Stomach smooth muscle (tissue), 2 donors: ENCODE data around the gene OAT.

Experiments
- H3K27ac ChIP-seq: one replicate; pipeline ENCODE4 v1.7.0; 2013; ENCODE audit warnings: mild to moderate bottlenecking, low read length, inconsistent platforms
- H3K27me3 ChIP-seq, 2 donors: one replicate each; pipeline ENCODE4 v1.7.0; 2013; ENCODE audit warnings: low read length in 2 of 2; ENCODE audit not compliant: insufficient read depth in 2 of 2, control insufficient read depth in 1 of 2
- H3K36me3 ChIP-seq, 2 donors: one replicate each; pipeline ENCODE4 v1.7.0; 2013; ENCODE audit warnings: low read length in 2 of 2; ENCODE audit not compliant: control insufficient read depth in 2 of 2, insufficient read depth in 2 of 2
- H3K4me1 ChIP-seq: one replicate; pipeline ENCODE4 v1.7.0; 2013; ENCODE audit warnings: low read length; ENCODE audit not compliant: control insufficient read depth, insufficient read depth
- H3K4me3 ChIP-seq, 2 donors: one replicate each; pipeline ENCODE4 v1.7.0; 2013; ENCODE audit warnings: low read length in 2 of 2
- H3K9ac ChIP-seq, 2 donors: one replicate each; pipeline ENCODE4 v1.7.0; 2013; ENCODE audit warnings: low read length in 2 of 2, mild to moderate bottlenecking in 1 of 2
- H3K9me3 ChIP-seq, 2 donors: one replicate each; pipeline ENCODE4 v1.7.0; 2013; ENCODE audit warnings: low read length in 2 of 2; ENCODE audit not compliant: control insufficient read depth in 2 of 2
- donor health status: healthy.
- donor health status: Pancreatic carcinoma.

Gene OAT

DNA sequence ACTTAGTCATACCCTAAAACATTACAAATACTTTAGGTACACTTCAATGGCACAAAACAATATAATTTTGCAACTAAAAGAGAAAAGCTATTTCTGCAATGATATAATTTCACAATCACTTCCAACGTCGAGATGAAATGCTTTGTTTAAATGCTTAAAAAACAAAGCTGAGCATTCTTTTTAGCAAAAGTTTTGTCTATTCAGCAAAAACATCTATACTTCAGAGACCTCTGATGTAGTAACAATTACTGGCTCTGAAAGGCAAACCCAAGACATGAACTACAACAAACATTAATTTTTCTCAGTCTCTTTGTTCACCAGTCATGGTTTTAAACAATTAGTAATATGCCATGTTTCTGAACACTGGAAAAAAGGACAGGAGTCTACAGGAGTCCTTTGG lies 16.4 kb downstream of the OAT start:
- H3K9ac ChIP-seq, result no peak overlapping the region
- no peaks in the 10 kb centered on the region for H3K9me3 ChIP-seq
- H3K27me3 ChIP-seq, result no peaks in the 10 kb centered on the region
- no peak overlapping the region for H3K27ac ChIP-seq
- H3K4me1 ChIP-seq, result no peaks in the 10 kb centered on the region
- no peak overlapping the region for H3K4me3 ChIP-seq
- H3K36me3 ChIP-seq, result peaks cover 54 to 56% of the 10 kb centered on the region in 2 donors

DNA sequence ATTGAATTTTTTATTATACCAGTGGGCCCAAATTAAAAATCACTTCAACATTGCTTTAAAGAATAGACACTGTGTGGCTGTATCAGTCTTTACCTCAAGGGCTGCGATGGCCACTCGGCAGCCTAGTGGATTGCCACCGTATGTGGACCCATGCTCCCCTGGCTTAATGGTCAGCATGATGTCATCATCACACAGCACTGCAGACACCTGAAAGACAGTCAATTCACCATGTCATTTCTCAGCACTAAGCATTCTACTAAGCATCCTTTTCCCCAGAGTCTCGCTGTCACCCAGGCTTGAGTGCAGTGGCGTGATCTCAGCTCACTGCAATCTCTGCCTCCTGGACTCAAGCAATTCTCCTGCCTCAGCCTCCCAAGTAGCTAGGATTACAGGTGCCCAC lies 17.1 kb downstream of the OAT start:
- no peaks in the 10 kb centered on the region for H3K27me3 ChIP-seq
- H3K36me3 ChIP-seq, result peaks cover 50 to 52% of the 10 kb centered on the region in 2 donors
- no peak overlapping the region for H3K9ac ChIP-seq
- no peak overlapping the region for H3K27ac ChIP-seq
- H3K4me3 ChIP-seq, result no peak overlapping the region
- H3K9me3 ChIP-seq, result no peaks in the 10 kb centered on the region
- H3K4me1 ChIP-seq, result no peaks in the 10 kb centered on the region

DNA sequence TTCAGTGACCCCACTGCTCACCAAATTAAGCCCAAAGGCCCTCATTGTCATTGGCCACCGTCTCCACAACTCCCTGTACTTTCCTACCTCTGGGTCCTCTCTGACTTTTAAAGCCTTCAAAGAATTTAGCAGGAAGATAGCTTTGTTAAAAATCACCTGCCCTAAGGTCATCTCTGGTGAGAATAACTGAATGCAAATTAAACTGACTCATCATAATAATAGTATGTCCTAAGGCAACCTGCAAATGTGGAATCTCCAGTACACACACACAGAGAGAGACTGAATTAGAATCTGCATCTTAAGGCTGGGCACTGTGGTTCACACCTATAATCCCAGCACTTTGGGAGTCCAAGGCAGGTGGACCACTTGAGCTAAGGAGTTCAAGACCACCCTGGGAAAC lies 24.1 kb downstream of the OAT start:
- peaks cover 8 to 12% of the 10 kb centered on the region in 2 donors for H3K36me3 ChIP-seq
- H3K27me3 ChIP-seq, result no peaks in the 10 kb centered on the region
- H3K4me1 ChIP-seq, result peaks cover 1% of the 10 kb centered on the region
- no peaks in the 10 kb centered on the region for H3K9me3 ChIP-seq
- H3K4me3 ChIP-seq, result no peak overlapping the region
- H3K27ac ChIP-seq, result no peak overlapping the region
- H3K9ac ChIP-seq, result no peak overlapping the region

DNA sequence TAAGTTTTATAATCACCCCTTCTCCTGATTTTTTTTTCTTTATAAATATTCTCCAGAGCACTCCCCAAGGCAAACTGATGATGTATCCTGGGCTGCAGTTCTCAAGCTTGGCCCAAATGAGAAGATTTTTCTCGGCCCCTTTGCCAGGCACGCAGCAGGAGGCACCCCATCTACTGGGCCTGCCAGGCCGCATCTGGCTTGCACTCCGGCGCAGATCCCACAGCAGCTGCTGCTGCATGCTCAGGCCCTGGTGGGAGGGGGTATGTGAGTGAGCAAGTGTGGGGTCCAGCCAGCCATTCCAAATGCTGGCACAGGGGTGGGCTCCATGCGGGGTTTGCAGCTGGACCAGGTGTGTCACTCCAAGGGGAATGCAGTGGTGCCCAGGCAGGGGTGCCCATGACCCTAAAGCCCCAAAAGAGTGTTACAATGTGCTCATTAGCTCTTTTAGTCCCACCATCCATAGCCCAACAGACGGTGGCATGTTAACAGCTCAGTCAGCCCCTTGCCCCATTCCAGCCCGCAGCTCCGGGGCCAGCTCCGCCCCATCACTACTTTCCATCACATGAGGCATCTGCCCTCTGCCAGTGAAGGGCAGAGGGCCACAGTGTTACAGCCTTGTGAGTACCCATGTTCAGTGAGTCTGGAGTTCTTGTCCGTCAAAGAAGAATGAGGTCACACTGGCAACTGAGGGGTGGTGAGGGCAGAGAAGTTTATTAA lies 25.9 kb downstream of the OAT start:
- Histone ChIP-seq H3K9me3 (no peaks in the 10 kb centered on the region), H3K4me1 (peaks cover 12% of the 10 kb centered on the region), H3K9ac (no peak overlapping the region), H3K36me3 (peaks cover 4 to 9% of the 10 kb centered on the region in 2 donors), H3K27me3 (no peaks in the 10 kb centered on the region), H3K4me3 (no peak overlapping the region), H3K27ac (no peak overlapping the region)

DNA sequence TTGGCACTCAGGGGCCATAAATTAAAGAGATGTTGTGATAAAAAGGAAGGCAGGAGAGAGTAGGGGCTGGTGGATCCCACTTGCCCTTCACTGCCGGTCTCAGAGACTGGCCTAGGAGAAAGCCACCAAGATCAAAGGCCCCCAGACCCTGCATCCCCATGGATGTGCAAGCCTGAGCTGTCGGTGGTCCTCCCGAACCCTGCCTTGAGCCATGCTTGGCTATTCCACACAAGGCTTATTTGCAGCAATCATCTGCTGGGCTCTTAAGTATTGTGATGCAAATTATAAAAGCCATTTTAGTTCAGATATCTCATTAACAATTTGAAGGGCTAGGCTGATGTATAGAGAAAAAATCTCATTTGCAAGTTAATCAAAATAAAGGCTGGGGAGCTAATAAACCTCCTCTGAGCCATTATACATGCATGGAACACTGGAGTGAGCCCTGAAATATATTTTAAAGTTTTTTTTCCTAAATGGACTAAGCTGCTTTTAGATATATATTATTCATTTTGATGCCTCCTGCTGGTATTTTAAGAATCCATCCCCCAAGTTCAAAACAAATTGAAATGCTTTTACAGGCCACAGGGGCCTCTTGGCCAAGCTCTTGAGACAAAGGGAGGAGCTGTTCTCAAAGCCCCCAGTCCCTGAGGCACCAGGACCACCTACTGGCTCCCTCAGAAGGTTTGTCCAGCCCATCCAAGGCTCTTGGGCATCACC lies 28.1 kb downstream of the OAT start:
- H3K9ac ChIP-seq, result no peak overlapping the region

DNA sequence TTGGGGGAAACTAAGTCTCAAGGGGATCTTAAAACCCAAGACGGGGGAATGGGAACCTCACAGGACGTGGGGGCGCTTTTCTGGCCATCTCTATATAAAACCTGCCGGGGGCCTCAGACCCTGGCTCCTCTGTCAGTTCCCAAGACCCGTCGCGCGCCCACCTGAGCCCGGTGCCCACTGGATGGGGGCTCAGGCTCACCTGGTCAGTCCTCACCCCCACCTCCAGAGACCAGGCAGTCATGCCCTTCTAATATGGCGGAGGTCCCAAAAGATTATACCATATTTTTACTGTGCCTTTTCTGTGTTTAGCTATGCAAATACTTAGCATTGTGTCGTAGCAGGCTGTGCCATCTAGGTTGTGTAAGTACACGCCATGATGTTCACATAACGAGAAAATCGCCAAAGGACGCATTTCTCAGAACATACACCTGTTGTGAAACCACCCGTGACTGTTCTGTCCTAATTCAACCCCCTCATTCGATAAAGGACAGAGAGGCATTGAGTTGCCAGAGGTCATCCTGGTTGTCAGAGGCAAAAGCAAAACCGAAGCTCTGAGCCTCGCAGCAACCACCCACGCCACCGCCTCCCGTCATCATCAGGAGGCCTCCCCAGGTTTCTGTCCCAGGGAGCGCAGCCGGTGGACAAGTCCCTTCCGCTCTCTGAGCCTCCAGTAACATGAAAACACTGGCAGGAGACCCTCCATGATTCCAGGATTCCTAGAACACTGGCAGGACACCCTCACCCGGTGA lies 28.9 kb downstream of the OAT start:
- H3K9me3 ChIP-seq, result no peaks in the 10 kb centered on the region
- no peaks in the 10 kb centered on the region for H3K27me3 ChIP-seq
- H3K4me3 ChIP-seq, result peak overlapping the region in 1 of 2 donors; percentile 60
- H3K9ac ChIP-seq, result peak overlapping the region; percentile 70 to 71
- H3K4me1 ChIP-seq, result peaks cover 12% of the 10 kb centered on the region
- no peaks in the 10 kb centered on the region for H3K36me3 ChIP-seq
- H3K27ac ChIP-seq, result no peak overlapping the region

More for the DNA sequence above, 28.1 kb downstream of the OAT start:
- Histone ChIP-seq H3K36me3 (no peaks in the 10 kb centered on the region), H3K9me3 (no peaks in the 10 kb centered on the region), H3K4me3 (no peak overlapping the region), H3K4me1 (peaks cover 12% of the 10 kb centered on the region), H3K27me3 (no peaks in the 10 kb centered on the region), H3K27ac (no peak overlapping the region)

DNA sequence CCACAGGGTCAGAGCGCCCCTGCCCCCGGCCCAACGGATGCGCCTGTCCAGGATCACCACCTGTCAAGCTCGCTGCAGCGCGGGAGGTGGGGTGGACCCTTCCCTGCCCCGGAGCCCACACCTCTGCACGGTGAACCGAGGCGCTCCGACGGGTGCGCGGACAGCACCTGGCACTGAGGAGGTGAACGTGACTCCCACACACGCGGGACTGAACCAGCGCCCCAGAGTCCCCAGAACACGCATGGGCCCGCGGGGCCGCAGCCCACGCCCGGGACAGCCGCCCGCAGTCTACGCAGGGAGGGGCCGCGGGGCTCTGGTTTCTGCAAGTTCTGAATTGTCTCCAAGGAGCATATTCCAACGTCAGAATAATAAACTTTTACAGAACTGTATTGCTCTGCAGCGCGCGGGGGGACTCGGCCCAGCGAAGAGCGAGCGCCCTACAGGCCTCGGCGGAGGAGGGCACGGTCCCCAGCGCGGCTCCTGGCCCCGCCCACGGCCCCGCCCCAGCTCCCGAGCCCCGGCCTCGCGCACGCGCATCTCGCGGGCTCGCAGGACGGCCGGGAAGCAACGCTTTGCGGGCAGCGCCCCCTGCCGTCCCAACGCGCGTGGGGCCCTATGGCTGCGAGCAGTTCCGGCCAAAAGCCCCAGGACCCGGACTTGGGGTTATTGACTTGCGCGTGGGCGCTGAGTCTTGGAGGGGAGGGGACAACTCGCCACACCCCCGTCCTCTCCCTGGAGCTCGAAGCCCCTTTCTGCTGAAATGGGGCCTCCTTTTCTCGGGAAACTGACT lies 29.7 kb downstream of the OAT start:
- Histone ChIP-seq H3K9ac (peak overlapping the region; percentile 70 to 71), H3K36me3 (no peaks in the 10 kb centered on the region), H3K27ac (peak overlapping the region; percentile 69), H3K27me3 (no peaks in the 10 kb centered on the region), H3K4me3 (peak overlapping the region; percentile 56 to 70), H3K9me3 (no peaks in the 10 kb centered on the region), H3K4me1 (peaks cover 17% of the 10 kb centered on the region)

DNA sequence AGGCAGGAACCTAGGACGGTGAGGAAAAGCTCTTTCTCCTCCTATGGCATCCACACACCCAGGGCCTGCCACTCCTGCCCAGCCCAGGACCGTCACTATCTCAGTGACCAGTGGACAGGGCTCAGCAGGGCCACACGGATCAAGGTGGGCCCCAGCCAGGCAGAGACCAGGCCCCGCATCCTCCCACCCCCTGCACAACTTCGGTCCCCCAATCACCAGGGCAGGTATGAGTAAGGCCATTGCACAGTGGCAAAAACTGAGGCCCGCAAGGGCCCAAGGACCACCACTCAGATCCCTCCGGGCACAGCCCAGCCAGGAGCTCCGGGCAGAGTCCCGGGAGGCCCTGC lies 30.3 kb downstream of the OAT start:
- H3K27ac ChIP-seq, result peak overlapping the region; percentile 69
- H3K4me3 ChIP-seq, result peak overlapping the region; percentile 56 to 70

DNA sequence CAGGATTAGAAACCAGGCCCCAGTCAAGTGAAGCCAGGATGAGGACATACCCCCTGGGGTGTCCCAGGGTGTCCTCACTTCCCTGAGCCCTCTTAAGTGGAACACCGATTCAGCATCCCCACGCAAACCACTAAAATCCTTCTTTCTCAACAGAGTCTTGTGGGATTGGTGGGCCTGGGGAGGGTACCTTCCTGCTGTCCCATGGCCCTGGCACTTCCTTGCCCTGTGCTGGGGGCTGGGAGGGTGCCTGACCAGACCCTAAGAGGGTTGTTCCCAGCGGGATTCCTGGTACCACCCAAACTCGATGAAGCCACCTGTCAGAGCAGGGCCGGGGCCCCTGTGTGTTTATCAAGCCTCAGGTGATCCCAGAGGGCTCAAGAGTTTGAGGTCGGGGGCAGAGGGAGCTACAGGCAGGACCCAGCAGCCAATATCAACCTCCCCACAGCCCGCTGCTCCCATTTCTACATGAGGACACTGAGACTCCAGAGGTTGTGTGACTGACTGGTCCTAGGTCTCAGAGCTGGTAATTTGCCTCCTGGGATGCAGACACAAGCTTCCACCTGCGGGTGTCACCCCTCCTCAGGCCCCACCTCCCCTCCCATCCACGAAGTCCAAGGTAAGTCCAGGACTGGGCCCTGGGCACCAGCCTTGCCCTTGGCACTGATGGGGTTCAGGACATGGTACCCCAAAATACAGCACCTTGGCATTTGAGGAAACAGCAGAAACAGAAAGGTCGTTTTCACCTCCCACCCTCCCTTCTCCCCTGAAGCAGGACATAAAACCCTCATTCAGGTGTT lies 31.4 kb downstream of the OAT start:
- no peak overlapping the region for H3K4me3 ChIP-seq
- no peak overlapping the region for H3K27ac ChIP-seq
- H3K36me3 ChIP-seq, result no peaks in the 10 kb centered on the region
- H3K9ac ChIP-seq, result no peak overlapping the region
- H3K27me3 ChIP-seq, result no peaks in the 10 kb centered on the region
- H3K9me3 ChIP-seq, result no peaks in the 10 kb centered on the region
- peaks cover 18% of the 10 kb centered on the region for H3K4me1 ChIP-seq

More for the DNA sequence above, 30.3 kb downstream of the OAT start:
- Histone ChIP-seq H3K36me3 (no peaks in the 10 kb centered on the region), H3K9ac (peak overlapping the region; percentile 29 to 49), H3K27me3 (no peaks in the 10 kb centered on the region), H3K9me3 (no peaks in the 10 kb centered on the region), H3K4me1 (peaks cover 18% of the 10 kb centered on the region)
